Smooth muscle cell (in vitro differentiated cells): ENCODE results near the gene ERAS. TPM values are rescaled to one million over a fixed set of nuclear protein-coding genes. Genes with fewer than 3 reads are reported as not detected.

ENCODE experiments used
- DNase-seq: peaks from one replicate; lab custom pipeline; 2025; ENCODE audit not compliant: unreplicated experiment; lab: John Stamatoyannopoulos, UW
- H2AFZ ChIP-seq: fragments of 200-600 bp; sonication (generic); 2 replicates; pipeline ENCODE4 v1.6.0; 2016; ENCODE audit warnings: antibody characterized with exemption, low read depth, mild to moderate bottlenecking
- H3F3A ChIP-seq: fragments of 200-600 bp; sonication (generic); 2 replicates; pipeline ENCODE4 v1.6.0; 2017; ENCODE audit warnings: antibody characterized with exemption, low read depth
- H3K27ac ChIP-seq: fragments of 200-600 bp; sonication (generic); 2 replicates; pipeline ENCODE4 v1.5.1; 2016; ENCODE audit warnings: low read depth, mild to moderate bottlenecking
- H3K27me3 ChIP-seq: fragments of 200-600 bp; sonication (generic); 2 replicates; pipeline ENCODE4 v1.6.1; 2016; ENCODE audit warnings: low read depth, mild to moderate bottlenecking
- H3K36me3 ChIP-seq: fragments of 200-600 bp; sonication (generic); 2 replicates; pipeline ENCODE4 v1.5.1; 2016; ENCODE audit warnings: low read depth
- H3K4me1 ChIP-seq: fragments of 200-600 bp; sonication (generic); 2 replicates; pipeline ENCODE4 v1.5.1; 2016; ENCODE audit warnings: low read depth
- H3K4me2 ChIP-seq: fragments of 200-600 bp; sonication (generic); 2 replicates; pipeline ENCODE4 v1.6.0; 2016; ENCODE audit warnings: mild to moderate bottlenecking
- H3K4me3 ChIP-seq: fragments of 200-600 bp; sonication (generic); 2 replicates; pipeline ENCODE4 v1.5.1; 2016; ENCODE audit warnings: mild to moderate bottlenecking
- H3K79me2 ChIP-seq: fragments of 200-600 bp; sonication (generic); 2 replicates; pipeline ENCODE4 v1.6.0; 2016; ENCODE audit warnings: low read depth, mild to moderate bottlenecking
- H3K9ac ChIP-seq: fragments of 200-600 bp; sonication (generic); 2 replicates; pipeline ENCODE4 v1.6.0; 2016; ENCODE audit warnings: low read depth
- H3K9me3 ChIP-seq: fragments of 200-600 bp; sonication (generic); replicated peaks from 2 replicates; pipeline ENCODE4 v1.5.1; 2016; ENCODE audit warnings: low read depth
- H4K20me1 ChIP-seq: fragments of 200-600 bp; sonication (generic); 2 replicates; pipeline ENCODE4 v1.6.0; 2016; ENCODE audit warnings: low read depth
- CTCF ChIP-seq: fragments of 200-600 bp; sonication (generic); IDR thresholded peaks from 2 replicates; pipeline ENCODE4 v1.5.1; 2017; ENCODE audit warnings: borderline replicate concordance, mild to moderate bottlenecking, antibody characterized with exemption; ENCODE audit not compliant: insufficient read depth, poor library complexity, severe bottlenecking
- WGBS: methylation state at CpG from one replicate; pipeline ENCODE4 v1.1.7; 2016; ENCODE audit warnings: low lambda C conversion rate; 5-methylcytosine and 5-hydroxymethylcytosine counted together
- polyA plus RNA-seq: library from polyadenylated mRNA; unstranded; fragments of >200 nt; fragmentation: Nextera tagmentation; extraction: Ambion mirVana; gene quantifications from 2 replicates; pipeline ENCODE4 v1.2.1, GENCODE V29; 2016
- total RNA-seq: library from RNA; depleted of rRNA; stranded (reverse); fragments of >200 nt; gene quantifications from 2 replicates; pipeline ENCODE4 v1.2.3, GENCODE V29; 2014

ERAS gene
- total and polyA plus RNA-seq, 2 experiments from 2014 or later, result not detected

- no peak overlapping the region for H3K4me2 ChIP-seq
- DNase-seq, result no peak
- no peak overlapping the region for H3K4me3 ChIP-seq
- no peaks in the 10 kb centered on the region for H3F3A ChIP-seq
- H2AFZ ChIP-seq, result no peak overlapping the region
- no peaks in the 10 kb centered on the region for H3K36me3 ChIP-seq
- no peaks in the 10 kb centered on the region for H3K9me3 ChIP-seq
- TF ChIP-seq CTCF, result no peak
- H3K9ac ChIP-seq, result no peak overlapping the region
- H3K4me1 ChIP-seq, result no peaks in the 10 kb centered on the region
- no peak overlapping the region for H3K27ac ChIP-seq
- no peaks in the 10 kb centered on the region for H3K27me3 ChIP-seq
- no peaks in the 10 kb centered on the region for H4K20me1 ChIP-seq
- H3K79me2 ChIP-seq, result no peaks in the 10 kb centered on the region
- WGBS, result 90% methylated on average over 4 of the region's 5 CpGs
Measured at GRCh38 chrX:48790477-48790876, 35.8 kb upstream of the ERAS start.

GRCh38 chrX:48791063-48791820, 35.1 kb upstream of the ERAS start:
- WGBS, result 88% methylated on average over 10 of the region's 11 CpGs
- no peaks in the 10 kb centered on the region for H3K36me3 ChIP-seq
- TF ChIP-seq CTCF, result no peak

GRCh38 chrX:48792219-48792618, 34.1 kb upstream of the ERAS start:
- H3K4me3 ChIP-seq, result no peak overlapping the region
- no peak overlapping the region for H2AFZ ChIP-seq
- H4K20me1 ChIP-seq, result no peaks in the 10 kb centered on the region
- no peaks in the 10 kb centered on the region for H3K9me3 ChIP-seq
- no peaks in the 10 kb centered on the region for H3K27me3 ChIP-seq
- H3K4me1 ChIP-seq, result no peaks in the 10 kb centered on the region
- H3K36me3 ChIP-seq, result no peaks in the 10 kb centered on the region
- DNase-seq, result no peak
- no peak for TF ChIP-seq CTCF
- WGBS, result 79% methylated on average over 7 of the region's 7 CpGs
- no peak overlapping the region for H3K4me2 ChIP-seq
- no peak overlapping the region for H3K9ac ChIP-seq
- no peaks in the 10 kb centered on the region for H3K79me2 ChIP-seq
- H3F3A ChIP-seq, result no peaks in the 10 kb centered on the region
- no peak overlapping the region for H3K27ac ChIP-seq

More at GRCh38 chrX:48791063-48791820, 35.1 kb upstream of the ERAS start:
- Histone ChIP-seq H4K20me1 (no peaks in the 10 kb centered on the region), H3K9me3 (no peaks in the 10 kb centered on the region), H3K4me3 (no peak overlapping the region), H3K4me1 (no peaks in the 10 kb centered on the region), H3K9ac (no peak overlapping the region), H3K4me2 (no peak overlapping the region), H3K27ac (no peak overlapping the region), H3F3A (no peaks in the 10 kb centered on the region), H3K27me3 (no peaks in the 10 kb centered on the region), H3K79me2 (no peaks in the 10 kb centered on the region), H2AFZ (no peak overlapping the region)
- no peak for DNase-seq

- Histone ChIP-seq H3K27ac (no peak overlapping the region), H3K9me3 (no peaks in the 10 kb centered on the region), H2AFZ (no peak overlapping the region), H3K9ac (no peak overlapping the region), H4K20me1 (no peaks in the 10 kb centered on the region), H3K79me2 (no peaks in the 10 kb centered on the region), H3K4me1 (no peaks in the 10 kb centered on the region), H3F3A (no peaks in the 10 kb centered on the region), H3K4me3 (no peak overlapping the region), H3K4me2 (no peak overlapping the region), H3K27me3 (no peaks in the 10 kb centered on the region), H3K36me3 (no peaks in the 10 kb centered on the region)
- WGBS, result 77% methylated on average over 4 of the region's 4 CpGs
- no peak for TF ChIP-seq CTCF
- DNase-seq, result no peak
Measured at GRCh38 chrX:48793935-48794334, 32.4 kb upstream of the ERAS start.
